Measurements from ENCODE around the gene ANO2. TPM values are rescaled to one million over a fixed set of nuclear protein-coding genes. Genes with fewer than 3 reads are reported as not detected.

The ANO2 gene
- total and polyA plus RNA-seq, 2 experiments from 2014 or later: 0.21 TPM; not detected in 1

DNA sequence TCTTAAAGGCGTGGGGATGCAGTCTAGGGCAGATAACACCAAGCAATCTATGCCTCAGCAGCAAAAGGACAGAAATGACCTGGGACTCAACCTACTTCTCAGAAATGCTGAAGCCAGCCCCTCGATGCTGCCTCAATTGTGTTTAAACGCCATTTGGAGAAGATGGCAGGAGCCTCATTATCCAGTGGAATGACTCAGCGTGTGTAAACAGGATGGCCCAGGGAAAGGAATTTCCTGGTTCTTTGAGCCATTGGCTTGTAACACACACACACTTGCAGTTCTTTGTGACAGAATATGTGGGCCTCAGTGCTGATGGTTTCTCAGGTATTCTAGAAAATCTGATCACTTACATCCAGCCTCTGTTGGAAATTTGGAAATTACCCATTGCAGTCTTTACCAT lies 358.9 kb downstream of the ANO2 start:
- peak in 1 of 2 donors; percentile 36 for DNase-seq (ENCODE audit: low read depth in 1 of 2, low spot score in 1 of 2)
- Histone ChIP-seq H3K27ac (no peak overlapping the region), H3K4me3 (no peak overlapping the region), H3K36me3 (no peaks in the 10 kb centered on the region), H3K4me1 (ENCODE audit: low read depth) (no peaks in the 10 kb centered on the region), H3K9me3 (ENCODE audit: low read depth) (no peaks in the 10 kb centered on the region), H3K27me3 (no peaks in the 10 kb centered on the region)
- TF ChIP-seq, protein P1, sequence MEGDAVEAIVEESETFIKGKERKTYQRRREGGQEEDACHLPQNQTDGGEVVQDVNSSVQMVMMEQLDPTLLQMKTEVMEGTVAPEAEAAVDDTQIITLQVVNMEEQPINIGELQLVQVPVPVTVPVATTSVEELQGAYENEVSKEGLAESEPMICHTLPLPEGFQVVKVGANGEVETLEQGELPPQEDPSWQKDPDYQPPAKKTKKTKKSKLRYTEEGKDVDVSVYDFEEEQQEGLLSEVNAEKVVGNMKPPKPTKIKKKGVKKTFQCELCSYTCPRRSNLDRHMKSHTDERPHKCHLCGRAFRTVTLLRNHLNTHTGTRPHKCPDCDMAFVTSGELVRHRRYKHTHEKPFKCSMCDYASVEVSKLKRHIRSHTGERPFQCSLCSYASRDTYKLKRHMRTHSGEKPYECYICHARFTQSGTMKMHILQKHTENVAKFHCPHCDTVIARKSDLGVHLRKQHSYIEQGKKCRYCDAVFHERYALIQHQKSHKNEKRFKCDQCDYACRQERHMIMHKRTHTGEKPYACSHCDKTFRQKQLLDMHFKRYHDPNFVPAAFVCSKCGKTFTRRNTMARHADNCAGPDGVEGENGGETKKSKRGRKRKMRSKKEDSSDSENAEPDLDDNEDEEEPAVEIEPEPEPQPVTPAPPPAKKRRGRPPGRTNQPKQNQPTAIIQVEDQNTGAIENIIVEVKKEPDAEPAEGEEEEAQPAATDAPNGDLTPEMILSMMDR (IDR thresholded peaks at IDR 0.05; ENCODE audit: low read depth, low read length): no peak

DNA sequence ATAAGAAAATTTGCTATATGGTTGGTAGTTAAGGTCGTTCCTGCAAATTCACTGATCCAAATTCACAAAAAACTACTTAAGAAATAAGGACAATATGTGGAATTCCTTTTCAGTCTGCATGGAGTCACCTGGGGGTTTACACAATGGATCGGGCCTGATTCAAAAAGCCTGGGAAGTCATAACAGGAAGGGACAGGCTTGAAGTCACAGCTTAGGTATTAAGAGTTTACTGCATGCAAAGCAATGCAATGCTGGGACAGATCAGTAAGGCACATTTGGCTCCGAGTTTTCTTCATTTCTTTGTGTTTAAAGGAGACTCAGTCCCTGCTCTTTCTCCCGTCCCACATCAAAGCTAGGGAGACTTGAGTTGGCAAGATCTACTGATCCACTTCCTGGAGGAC lies 359.9 kb downstream of the ANO2 start:
- no peak for DNase-seq (ENCODE audit: low read depth in 1 of 2, low spot score in 1 of 2)
- Histone ChIP-seq H3K9me3 (ENCODE audit: low read depth) (no peaks in the 10 kb centered on the region), H3K4me1 (ENCODE audit: low read depth) (no peaks in the 10 kb centered on the region), H3K36me3 (no peaks in the 10 kb centered on the region), H3K4me3 (no peak overlapping the region), H3K27ac (no peak overlapping the region), H3K27me3 (no peaks in the 10 kb centered on the region)
- TF ChIP-seq, protein P1 (IDR thresholded peaks at IDR 0.05; ENCODE audit: low read depth, low read length): no peak

DNA sequence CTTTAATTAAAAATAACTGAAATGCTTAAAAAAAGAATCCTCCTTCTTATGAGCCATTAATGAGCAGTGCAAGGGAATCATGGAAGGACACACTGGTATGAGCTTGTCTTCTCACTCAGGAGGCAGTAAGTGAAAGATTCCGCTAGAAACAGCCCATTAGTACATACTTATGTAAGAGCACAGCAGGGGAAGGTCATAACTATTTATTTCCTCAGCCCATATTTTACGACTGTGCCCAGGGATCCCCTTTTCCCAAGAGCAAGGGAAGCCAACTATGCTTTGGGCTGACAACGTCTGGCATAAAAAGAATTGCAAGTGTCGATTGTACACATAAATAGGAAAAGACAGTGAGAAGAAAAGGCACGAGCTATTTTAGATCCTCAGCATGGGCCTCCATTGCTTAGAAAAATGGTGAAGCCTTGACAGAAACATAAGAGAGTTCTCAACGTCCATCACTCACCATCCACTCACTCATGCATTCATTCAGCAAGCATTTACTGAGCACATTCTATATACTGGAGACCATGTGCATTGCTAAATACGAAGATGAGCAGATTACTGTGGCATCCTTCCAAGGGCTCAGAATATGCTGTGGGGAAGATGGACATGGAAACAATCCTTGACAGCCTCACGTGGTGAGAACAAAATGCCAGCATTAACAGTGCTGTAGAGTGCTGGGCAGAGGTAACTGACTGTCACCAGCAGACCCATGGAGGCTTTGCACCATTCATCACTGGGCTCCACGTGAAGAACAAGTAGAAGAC lies 360.5 kb downstream of the ANO2 start:
- no peak for DNase-seq (ENCODE audit: low read depth in 1 of 2, low spot score in 1 of 2)
- Histone ChIP-seq H3K9me3 (ENCODE audit: low read depth) (no peaks in the 10 kb centered on the region), H3K27ac (no peak overlapping the region), H3K4me1 (ENCODE audit: low read depth) (no peaks in the 10 kb centered on the region), H3K27me3 (no peaks in the 10 kb centered on the region), H3K36me3 (no peaks in the 10 kb centered on the region), H3K4me3 (no peak overlapping the region)
- TF ChIP-seq, protein P1 (IDR thresholded peaks at IDR 0.05; ENCODE audit: low read depth, low read length): no peak

GRCh38 chr12:5582541-5582940 lies 362.5 kb downstream of the ANO2 start:
- H3K36me3 ChIP-seq: no peaks in the 10 kb centered on the region
- no peak overlapping the region for H3K4me3 ChIP-seq
- no peak for DNase-seq (ENCODE audit: low read depth in 1 of 2, low spot score in 1 of 2)
- peaks cover 9% of the 10 kb centered on the region for H3K4me1 ChIP-seq (ENCODE audit: low read depth)
- H3K27me3 ChIP-seq: no peaks in the 10 kb centered on the region
- no peak overlapping the region for H3K27ac ChIP-seq
- TF ChIP-seq, protein P1 (IDR thresholded peaks at IDR 0.05; ENCODE audit: low read depth, low read length): no peak
- H3K9me3 ChIP-seq (ENCODE audit: low read depth): no peaks in the 10 kb centered on the region

DNA sequence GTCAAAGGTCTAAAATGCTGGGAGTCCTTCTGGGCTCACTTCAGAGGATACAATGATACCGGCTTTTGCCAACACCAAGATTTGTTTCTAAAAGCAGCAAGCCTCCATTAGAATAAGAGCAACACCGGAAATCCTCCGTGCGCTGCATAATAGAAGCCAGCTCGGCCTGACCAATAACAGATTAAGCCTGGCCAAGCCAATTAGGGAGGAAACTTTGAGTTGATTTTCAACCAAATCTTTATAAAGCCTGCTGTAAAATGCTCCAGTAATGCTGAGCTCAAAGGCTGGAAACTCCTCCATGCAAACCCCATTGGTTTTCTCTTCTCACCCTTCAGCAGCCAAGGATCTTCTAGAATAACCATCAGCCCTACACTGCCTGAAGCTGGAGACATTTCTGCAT lies 363.0 kb downstream of the ANO2 start:
- DNase-seq (ENCODE audit: low read depth in 1 of 2, low spot score in 1 of 2): peak in 1 of 2 donors; percentile 16
- no peak overlapping the region for H3K27ac ChIP-seq
- H3K27me3 ChIP-seq: no peaks in the 10 kb centered on the region
- H3K9me3 ChIP-seq (ENCODE audit: low read depth): no peaks in the 10 kb centered on the region
- H3K4me3 ChIP-seq: no peak overlapping the region
- TF ChIP-seq, protein P1 (IDR thresholded peaks at IDR 0.05; ENCODE audit: low read depth, low read length): no peak
- peaks cover 14% of the 10 kb centered on the region for H3K4me1 ChIP-seq (ENCODE audit: low read depth)
- H3K36me3 ChIP-seq: no peaks in the 10 kb centered on the region

All from cardiac muscle cell (in vitro differentiated cells and primary cell).